GM23338 (cell line): Measurements from ENCODE around the gene UQCC2.

Source experiments
- CREB1 ChIP-seq: fragments of 250-450 bp; sonication (Bioruptor Pico); IDR thresholded peaks from 2 replicates; pipeline ENCODE4 v1.5.0; 2020; ENCODE audit warnings: low read depth, mild to moderate bottlenecking, moderate library complexity
- CTCF ChIP-seq, 2 experiments: fragments of 200-600 bp in 1 of 2; sonication (generic) in 1 of 2; conservative IDR thresholded peaks; 2 replicates each; pipeline versions ENCODE4 v1.5.1 to v1.6.1; 2016 to 2017; ENCODE audit warnings: antibody characterized with exemption in 2 of 2, low read depth in 2 of 2, mild to moderate bottlenecking in 2 of 2, moderate library complexity in 1 of 2
- ETS1 ChIP-seq: IDR thresholded peaks from 2 replicates; pipeline ENCODE4 v1.6.1; 2016; ENCODE audit warnings: antibody characterized with exemption
- EZH2 ChIP-seq: fragments of 200-600 bp; sonication (generic); IDR thresholded peaks from one replicate; pipeline ENCODE4 v1.8.0; 2017; ENCODE audit warnings: antibody characterized with exemption, mild to moderate bottlenecking, low read depth; ENCODE audit not compliant: unreplicated experiment
- EZH2phosphoT487 ChIP-seq: fragments of 200-600 bp; sonication (generic); IDR thresholded peaks from one replicate; pipeline ENCODE4 v1.8.1; 2018; ENCODE audit warnings: antibody characterized with exemption; ENCODE audit not compliant: unreplicated experiment
- JUNB ChIP-seq: IDR thresholded peaks from one replicate; pipeline ENCODE4 v1.6.1; 2016; ENCODE audit warnings: antibody characterized with exemption; ENCODE audit not compliant: unreplicated experiment
- NANOG ChIP-seq: IDR thresholded peaks from 2 replicates; pipeline ENCODE4 v1.6.1; 2016; ENCODE audit warnings: antibody characterized with exemption, borderline replicate concordance
- POLR2AphosphoS5 ChIP-seq: IDR thresholded peaks from 2 replicates; pipeline ENCODE4 v1.6.1; 2016; ENCODE audit warnings: antibody characterized with exemption, low read depth
- REST ChIP-seq: IDR thresholded peaks from one replicate; pipeline ENCODE4 v1.6.1; 2018; ENCODE audit warnings: antibody characterized with exemption; ENCODE audit not compliant: unreplicated experiment
- ZNF114 ChIP-seq: fragments of 250-450 bp; sonication (Bioruptor Pico); IDR thresholded peaks from 2 replicates; pipeline ENCODE4 v1.5.0; 2020; ENCODE audit warnings: mild to moderate bottlenecking, moderate library complexity
- ZNF462 ChIP-seq: fragments of 250-450 bp; sonication (Bioruptor Pico); IDR thresholded peaks from 2 replicates; pipeline ENCODE4 v1.5.0; 2020; ENCODE audit warnings: mild to moderate bottlenecking, moderate library complexity

- TF ChIP-seq POLR2AphosphoS5 (no peak), EZH2phosphoT487 (no peak), CTCF (conservative IDR thresholded peaks at IDR 0.05; ENCODE audit: low read depth in 2 of 2) (peak; percentile 20 to 52; a peak in 3 of 4 replicates), NANOG (no peak), EZH2 (no peak), JUNB (no peak), REST (no peak), CREB1 (no peak), ZNF114 (CRISPR knock-in tag) (no peak), ETS1 (no peak), ZNF462 (CRISPR knock-in tag) (no peak)
Observed at GRCh38 chr6:33665957-33666356, 45.5 kb downstream of the UQCC2 start.
